ENCODE results near the gene CCDC157. TPM values are rescaled to one million over a fixed set of nuclear protein-coding genes. Genes with fewer than 3 reads are reported as not detected.

The CCDC157 gene
- total and polyA plus RNA-seq, 2 of the 4 experiments (the other 2 are of a cell fraction): 0.90 to 2.2 TPM

DNA sequence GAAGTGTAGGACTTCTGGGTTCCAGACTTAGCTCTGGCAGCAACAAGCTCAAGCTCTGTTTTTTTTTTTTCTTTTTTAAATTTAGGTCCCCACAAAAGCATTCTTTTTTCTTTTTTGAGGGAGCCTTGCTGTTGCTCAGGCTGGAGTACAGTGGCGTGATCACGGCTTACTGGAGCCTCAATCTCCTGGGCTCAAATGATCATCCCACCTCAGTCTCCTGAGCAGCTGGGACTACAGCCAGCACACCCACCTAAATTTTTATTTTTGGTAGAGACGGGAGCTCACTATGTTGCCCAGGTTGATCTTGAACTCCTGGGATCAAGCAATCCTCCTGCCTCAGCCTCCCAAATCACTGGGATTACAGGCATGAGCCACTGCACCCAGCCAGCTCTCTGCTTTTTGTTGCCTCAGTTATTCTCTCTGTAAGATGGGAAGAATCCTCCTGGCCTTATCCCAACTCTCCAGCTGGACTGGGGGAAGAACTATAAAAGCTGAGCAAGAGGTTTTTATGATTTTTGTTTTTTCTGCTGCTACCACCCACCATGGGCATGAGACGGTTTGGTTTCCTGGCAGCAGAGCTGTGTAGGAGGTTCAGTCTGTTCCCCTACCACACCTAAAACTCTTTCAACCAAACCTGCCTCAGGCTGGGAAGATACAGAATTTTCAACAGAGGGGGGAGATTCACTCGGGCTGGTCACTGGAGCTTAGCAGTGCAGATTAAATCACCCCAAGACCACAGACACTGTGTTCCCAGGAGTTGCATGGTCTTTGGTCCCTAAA, 57.1 kb downstream of the CCDC157 start:
- no peaks in the 10 kb centered on the region for H4K20me1 ChIP-seq (ENCODE audit: insufficient read depth, low read length)
- H3K4me2 ChIP-seq (ENCODE audit: low read depth, low read length): no peak overlapping the region
- H2BK5ac ChIP-seq (ENCODE audit: low read depth, low read length, poor library complexity, severe bottlenecking): no peak overlapping the region
- H2AFZ ChIP-seq (replicated peaks; ENCODE audit: low read length, poor library complexity): no peak overlapping the region
- peaks cover 18 to 47% of the 10 kb centered on the region in 2 experiments for H3K79me1 ChIP-seq (ENCODE audit: low read depth in 1 of 2, low read length in 2 of 2)
- no peak overlapping the region for H2BK120ac ChIP-seq (ENCODE audit: low read depth, low read length)
- no peak overlapping the region for H3K9ac ChIP-seq (ENCODE audit: low read depth, low read length)
- no peak overlapping the region for H3K23ac ChIP-seq (ENCODE audit: low read depth, low read length)
- H4K91ac ChIP-seq (ENCODE audit: insufficient read depth, low read depth, low read length): no peak overlapping the region
- intact Hi-C loops (cut with micrococcal nuclease) (no loop called here), in situ Hi-C loops (cut with MboI; ENCODE audit: low sequenced_read_pairs) (no loop called here), dilution Hi-C loops (cut with HindIII; ENCODE audit: low sequenced_read_pairs, unreplicated experiment) (no loop called here)
- no peak overlapping the region for H2BK15ac ChIP-seq (ENCODE audit: low read depth, low read length)
- no peak overlapping the region for H4K8ac ChIP-seq (ENCODE audit: low read depth in 2 of 2, low read length in 2 of 2)
- ChIA-PET POLR2A (ENCODE audit: unreplicated experiment) (interaction anchor here (0.6 kb wide), 1 partner anchor 39 kb away, joined by 3 read pairs; no protein-coding TSS in a partner anchor), CTCF (interaction anchor here (1.0 kb wide), 1 partner anchor 10 kb away, joined by 4 read pairs; no protein-coding TSS in a partner anchor)
- H3K27me3 ChIP-seq (ENCODE audit: control insufficient read depth, insufficient read depth, low read length): no peaks in the 10 kb centered on the region
- H2AK9ac ChIP-seq (replicated peaks; ENCODE audit: low read depth, low read length, poor library complexity): no peak overlapping the region
- peaks cover 54% of the 10 kb centered on the region for H3K36me3 ChIP-seq (ENCODE audit: control insufficient read depth, insufficient read depth, low read length)
- no peak overlapping the region for H3K14ac ChIP-seq (replicated peaks; ENCODE audit: low read depth, low read length)
- H2AK5ac ChIP-seq (ENCODE audit: low read depth, low read length): no peak overlapping the region
- DNase-seq (no peak), ATAC-seq (ENCODE audit: low read depth) (no peak)
- peaks cover 6% of the 10 kb centered on the region for H3K4me1 ChIP-seq (ENCODE audit: control insufficient read depth, insufficient read depth, low read length)
- H3K9me3 ChIP-seq (ENCODE audit: control insufficient read depth, insufficient read depth, low read length): no peaks in the 10 kb centered on the region
- H3K18ac ChIP-seq (ENCODE audit: low read depth, low read length): no peak overlapping the region
- H3K4ac ChIP-seq (ENCODE audit: low read depth, low read length): no peak overlapping the region
- H3K4me3 ChIP-seq (ENCODE audit: insufficient read depth, low read depth, low read length): no peak overlapping the region
- H3K27ac ChIP-seq (ENCODE audit: insufficient read depth, low read length): no peak overlapping the region
- peaks cover 11% of the 10 kb centered on the region for H3K9me1 ChIP-seq (ENCODE audit: insufficient read depth, low read length)
- H3K56ac ChIP-seq (ENCODE audit: extremely low read depth, insufficient read depth, low read length): no peak overlapping the region
- WGBS, 2 experiments (ENCODE audit: extremely low coverage in 2 of 2, insufficient read length in 1 of 2): no CpG with 5 or more reads among the region's 5 CpGs
- BruUV-seq (replicated peaks): no TSS peak
- no peak overlapping the region for H4K5ac ChIP-seq (ENCODE audit: low read depth, low read length)
- H2BK20ac ChIP-seq (ENCODE audit: low read depth, low read length): no peak overlapping the region
- TF ChIP-seq SMC3 (IDR thresholded peaks at IDR 0.05; ENCODE audit: low read depth, low read length) (no peak), NFE2L2 (IDR thresholded peaks at IDR 0.05; ENCODE audit: low read depth, low read length) (no peak), MAFK (IDR thresholded peaks at IDR 0.05; ENCODE audit: low read depth, low read length) (no peak), RCOR1 (IDR thresholded peaks at IDR 0.05; ENCODE audit: insufficient replicate concordance, low read length) (no peak), RAD21 (IDR thresholded peaks at IDR 0.05; ENCODE audit: low read length) (no peak), RFX5 (IDR thresholded peaks at IDR 0.05; ENCODE audit: low read depth, low read length) (no peak), CEBPB (IDR thresholded peaks at IDR 0.05; ENCODE audit: low read depth, low read length) (no peak), MAZ (IDR thresholded peaks at IDR 0.05; ENCODE audit: borderline replicate concordance, low read depth, low read length) (no peak), MXI1 (IDR thresholded peaks at IDR 0.05; ENCODE audit: borderline replicate concordance, low read depth, low read length) (no peak), FOS (IDR thresholded peaks at IDR 0.05; ENCODE audit: low read depth, low read length) (no peak), POLR2A (IDR thresholded peaks at IDR 0.05; ENCODE audit: low read depth, low read length) (no peak), BHLHE40 (IDR thresholded peaks at IDR 0.05; ENCODE audit: low read depth, low read length) (no peak)
- TF ChIP-seq, protein P1, sequence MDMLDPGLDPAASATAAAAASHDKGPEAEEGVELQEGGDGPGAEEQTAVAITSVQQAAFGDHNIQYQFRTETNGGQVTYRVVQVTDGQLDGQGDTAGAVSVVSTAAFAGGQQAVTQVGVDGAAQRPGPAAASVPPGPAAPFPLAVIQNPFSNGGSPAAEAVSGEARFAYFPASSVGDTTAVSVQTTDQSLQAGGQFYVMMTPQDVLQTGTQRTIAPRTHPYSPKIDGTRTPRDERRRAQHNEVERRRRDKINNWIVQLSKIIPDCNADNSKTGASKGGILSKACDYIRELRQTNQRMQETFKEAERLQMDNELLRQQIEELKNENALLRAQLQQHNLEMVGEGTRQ (IDR thresholded peaks at IDR 0.05; ENCODE audit: low read depth, low read length): no peak
- TF ChIP-seq, protein P2, sequence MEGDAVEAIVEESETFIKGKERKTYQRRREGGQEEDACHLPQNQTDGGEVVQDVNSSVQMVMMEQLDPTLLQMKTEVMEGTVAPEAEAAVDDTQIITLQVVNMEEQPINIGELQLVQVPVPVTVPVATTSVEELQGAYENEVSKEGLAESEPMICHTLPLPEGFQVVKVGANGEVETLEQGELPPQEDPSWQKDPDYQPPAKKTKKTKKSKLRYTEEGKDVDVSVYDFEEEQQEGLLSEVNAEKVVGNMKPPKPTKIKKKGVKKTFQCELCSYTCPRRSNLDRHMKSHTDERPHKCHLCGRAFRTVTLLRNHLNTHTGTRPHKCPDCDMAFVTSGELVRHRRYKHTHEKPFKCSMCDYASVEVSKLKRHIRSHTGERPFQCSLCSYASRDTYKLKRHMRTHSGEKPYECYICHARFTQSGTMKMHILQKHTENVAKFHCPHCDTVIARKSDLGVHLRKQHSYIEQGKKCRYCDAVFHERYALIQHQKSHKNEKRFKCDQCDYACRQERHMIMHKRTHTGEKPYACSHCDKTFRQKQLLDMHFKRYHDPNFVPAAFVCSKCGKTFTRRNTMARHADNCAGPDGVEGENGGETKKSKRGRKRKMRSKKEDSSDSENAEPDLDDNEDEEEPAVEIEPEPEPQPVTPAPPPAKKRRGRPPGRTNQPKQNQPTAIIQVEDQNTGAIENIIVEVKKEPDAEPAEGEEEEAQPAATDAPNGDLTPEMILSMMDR (conservative IDR thresholded peaks at IDR 0.05; ENCODE audit: low read depth, low read length): no peak
- TF ChIP-seq, protein P3, sequence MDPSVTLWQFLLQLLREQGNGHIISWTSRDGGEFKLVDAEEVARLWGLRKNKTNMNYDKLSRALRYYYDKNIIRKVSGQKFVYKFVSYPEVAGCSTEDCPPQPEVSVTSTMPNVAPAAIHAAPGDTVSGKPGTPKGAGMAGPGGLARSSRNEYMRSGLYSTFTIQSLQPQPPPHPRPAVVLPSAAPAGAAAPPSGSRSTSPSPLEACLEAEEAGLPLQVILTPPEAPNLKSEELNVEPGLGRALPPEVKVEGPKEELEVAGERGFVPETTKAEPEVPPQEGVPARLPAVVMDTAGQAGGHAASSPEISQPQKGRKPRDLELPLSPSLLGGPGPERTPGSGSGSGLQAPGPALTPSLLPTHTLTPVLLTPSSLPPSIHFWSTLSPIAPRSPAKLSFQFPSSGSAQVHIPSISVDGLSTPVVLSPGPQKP (IDR thresholded peaks at IDR 0.05; ENCODE audit: borderline replicate concordance, low read depth, low read length): no peak

Measured in IMR-90 (cell line).